Esophagus squamous epithelium (tissue), 5 donors: ENCODE results near the gene NPAT. TPM values are rescaled to one million over a fixed set of nuclear protein-coding genes. Genes with fewer than 3 reads are reported as not detected.

ENCODE experiments used
- DNase-seq: peaks from one replicate; lab custom pipeline; 2025; lab: John Stamatoyannopoulos, UW
- H3K27ac ChIP-seq, 4 donors: fragments of 200-600 bp; sonication (generic); one replicate each; pipeline ENCODE4 v1.5.1; 2016 to 2019; ENCODE audit warnings: mild to moderate bottlenecking in 1 of 4
- H3K27me3 ChIP-seq, 4 donors: fragments of 200-600 bp; sonication (generic); 1 replicate in 3 of 4; 2 replicates in 1 of 4; pipeline versions ENCODE4 v1.5.1 to v1.6.0; 2017 to 2021; ENCODE audit warnings: antibody characterized with exemption in 1 of 4
- H3K36me3 ChIP-seq, 3 donors: fragments of 200-600 bp; sonication (generic); one replicate each; pipeline ENCODE4 v1.5.1; 2016 to 2019
- H3K4me1 ChIP-seq, 3 donors: fragments of 200-600 bp; sonication (generic); one replicate each; pipeline ENCODE4 v1.5.1; 2017 to 2019
- H3K4me3 ChIP-seq, 4 donors: fragments of 200-600 bp; sonication (generic); 1 replicate in 3 of 4; 2 replicates in 1 of 4; pipeline ENCODE4 v1.5.1; 2016 to 2019; ENCODE audit warnings: mild to moderate bottlenecking in 2 of 4, moderate library complexity in 1 of 4
- H3K9me3 ChIP-seq, 3 donors: fragments of 200-600 bp; sonication (generic); one replicate each; pipeline ENCODE4 v1.5.1; 2016 to 2019
- CTCF ChIP-seq, 6 experiments: fragments of 450-650 bp in 4 of 6; fragments of 200-600 bp in 2 of 6; sonication (generic) in 2 of 6; IDR thresholded peaks; one replicate each; pipeline ENCODE4 v1.5.1; 2016 to 2019; ENCODE audit warnings: antibody characterized with exemption in 6 of 6, mild to moderate bottlenecking in 4 of 6, moderate library complexity in 4 of 6
- POLR2A ChIP-seq, 4 donors: fragments of 450-650 bp; IDR thresholded peaks; one replicate each; pipeline ENCODE4 v1.6.1; 2017; ENCODE audit warnings: antibody characterized with exemption in 4 of 4, mild to moderate bottlenecking in 4 of 4, moderate library complexity in 3 of 4
- WGBS, 2 donors: methylation state at CpG; one replicate each; pipeline ENCODE4 v1.1.5; 2018; 5-methylcytosine and 5-hydroxymethylcytosine counted together
- intact Hi-C: fragments of 100-400 bp; cut with DNase I; formaldehyde crosslinking; loops from one replicate; pipeline ENCODE4 v1.15.0; 2022
- total RNA-seq, 4 donors: library from RNA; depleted of rRNA; stranded (reverse); fragments of >200 nt; gene quantifications; one replicate each; pipeline ENCODE4 v1.1.0, GENCODE V29; 2016
- donor health status: DM: yes; HTN: yes; CAD: no.

Gene NPAT
- total RNA-seq, 4 donors from 2014 or later: 8.2 to 15.6 (median 11.7) TPM

- intact Hi-C loops: no loop called here
- no peak for DNase-seq
- no peak overlapping the region for H3K4me3 ChIP-seq
- no peaks in the 10 kb centered on the region for H3K9me3 ChIP-seq
- no peaks in the 10 kb centered on the region for H3K4me1 ChIP-seq
- WGBS, 2 donors: 76 to 79% methylated on average over 3 of the region's 3 CpGs
- H3K36me3 ChIP-seq: peaks cover 0 to 65% (median 0%) of the 10 kb centered on the region in 3 donors
- TF ChIP-seq CTCF (IDR thresholded peaks at IDR 0.05): no peak
- no peak for TF ChIP-seq POLR2A (IDR thresholded peaks at IDR 0.05)
- H3K27ac ChIP-seq: no peak overlapping the region
- H3K27me3 ChIP-seq: no peaks in the 10 kb centered on the region
Observed at GRCh38 chr11:108246308-108246707, 23.9 kb upstream of the NPAT start.

GRCh38 chr11:108242422-108242821 lies 20.0 kb upstream of the NPAT start:
- intact Hi-C loops: no loop called here
- WGBS, 2 donors: 96 to 100% methylated on average over 2 of the region's 2 CpGs

GRCh38 chr11:108241330-108242037 lies 19.0 kb upstream of the NPAT start:
- TF ChIP-seq POLR2A (IDR thresholded peaks at IDR 0.05): no peak
- no peak for TF ChIP-seq CTCF (IDR thresholded peaks at IDR 0.05)
- no peaks in the 10 kb centered on the region for H3K9me3 ChIP-seq
- H3K27ac ChIP-seq: no peak overlapping the region
- 88 to 97% methylated on average over 4 of the region's 4 CpGs for WGBS, 2 donors
- H3K36me3 ChIP-seq: peaks cover 0 to 64% (median 0%) of the 10 kb centered on the region in 3 donors
- intact Hi-C loops: no loop called here
- DNase-seq: no peak
- no peaks in the 10 kb centered on the region for H3K27me3 ChIP-seq
- H3K4me3 ChIP-seq: no peak overlapping the region
- H3K4me1 ChIP-seq: peaks cover 0 to 6% (median 0%) of the 10 kb centered on the region in 3 donors

More at GRCh38 chr11:108242422-108242821, 20.0 kb upstream of the NPAT start:
- no peaks in the 10 kb centered on the region for H3K9me3 ChIP-seq
- H3K27ac ChIP-seq: no peak overlapping the region
- H3K27me3 ChIP-seq: no peaks in the 10 kb centered on the region
- DNase-seq: no peak
- no peak for TF ChIP-seq CTCF (IDR thresholded peaks at IDR 0.05)
- no peak for TF ChIP-seq POLR2A (IDR thresholded peaks at IDR 0.05)
- peaks cover 0 to 60% (median 0%) of the 10 kb centered on the region in 3 donors for H3K36me3 ChIP-seq
- peaks cover 0 to 1% (median 0%) of the 10 kb centered on the region in 3 donors for H3K4me1 ChIP-seq
- H3K4me3 ChIP-seq: no peak overlapping the region

- H3K9me3 ChIP-seq: no peaks in the 10 kb centered on the region
- TF ChIP-seq POLR2A (IDR thresholded peaks at IDR 0.05): no peak
- no peak for TF ChIP-seq CTCF (IDR thresholded peaks at IDR 0.05)
- H3K4me3 ChIP-seq: no peak overlapping the region
- intact Hi-C loops: no loop called here
- peaks cover 0 to 6% (median 0%) of the 10 kb centered on the region in 3 donors for H3K4me1 ChIP-seq
- no peak overlapping the region for H3K27ac ChIP-seq
- H3K36me3 ChIP-seq: peaks cover 0 to 67% (median 0%) of the 10 kb centered on the region in 3 donors
- no peaks in the 10 kb centered on the region for H3K27me3 ChIP-seq
- DNase-seq: no peak
Observed at GRCh38 chr11:108239076-108239475, 16.6 kb upstream of the NPAT start.

- intact Hi-C loops: no loop called here
- no peak overlapping the region for H3K4me3 ChIP-seq
- H3K36me3 ChIP-seq: peaks cover 0 to 85% (median 0%) of the 10 kb centered on the region in 3 donors
- no peaks in the 10 kb centered on the region for H3K9me3 ChIP-seq
- H3K4me1 ChIP-seq: peaks cover 0 to 6% (median 0%) of the 10 kb centered on the region in 3 donors
- DNase-seq: no peak
- no peaks in the 10 kb centered on the region for H3K27me3 ChIP-seq
- WGBS, 2 donors: 77 to 83% methylated on average over 1 of the region's 1 CpG
- no peak overlapping the region for H3K27ac ChIP-seq
- TF ChIP-seq POLR2A (IDR thresholded peaks at IDR 0.05) (no peak), CTCF (IDR thresholded peaks at IDR 0.05) (no peak)
Observed at GRCh38 chr11:108237058-108237481, 14.6 kb upstream of the NPAT start.
